ENCODE results near the gene COMMD9. TPM values are rescaled to one million over a fixed set of nuclear protein-coding genes. Genes with fewer than 3 reads are reported as not detected.

The COMMD9 gene
- total and polyA plus RNA-seq, 10 of the 15 experiments (the other 5 are each of a cell fraction or from before 2014, with no cell fraction given) = 31.4 to 119 (median 56.2) TPM

DNA sequence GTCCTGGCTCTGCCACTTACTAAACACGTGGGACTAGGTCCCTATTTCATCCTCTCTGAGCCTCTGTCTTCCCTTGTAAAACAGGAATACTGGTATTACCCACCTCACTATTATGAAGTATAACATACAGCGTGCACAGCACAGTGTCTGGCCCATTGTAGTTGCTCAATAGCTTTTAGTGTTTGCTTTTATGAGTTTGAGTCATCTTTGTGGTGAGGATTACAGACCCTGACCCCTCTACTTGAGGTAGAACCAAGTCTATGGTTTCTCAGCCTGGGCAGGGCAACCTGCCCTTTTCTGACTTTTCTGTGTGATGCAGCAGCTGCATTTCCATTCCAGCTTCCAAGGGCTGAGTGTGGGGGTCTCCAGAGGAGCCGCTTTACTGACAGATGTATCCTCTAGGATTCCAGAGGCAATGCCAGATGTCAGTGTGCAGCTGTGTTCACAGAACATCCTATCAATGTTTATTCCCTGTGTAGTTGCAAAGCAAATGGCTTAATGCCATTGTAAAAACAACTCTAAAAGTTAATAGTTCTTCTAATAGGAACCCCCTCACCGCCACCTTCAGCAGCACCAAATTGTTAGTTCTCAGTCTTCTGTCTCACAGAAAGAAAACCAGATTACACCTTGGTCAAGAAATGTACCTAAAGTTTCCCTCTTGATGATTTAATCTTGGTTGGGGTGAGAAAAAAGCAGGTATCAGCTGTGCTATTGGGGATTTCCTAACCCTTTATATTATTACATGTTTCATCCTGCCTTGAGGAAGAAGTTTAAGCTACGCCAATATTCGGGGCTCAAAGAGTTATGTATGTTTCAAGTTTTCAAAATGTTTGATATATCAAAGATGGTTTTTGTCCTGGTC, 23.6 kb upstream of the COMMD9 start (continued):
- TF ChIP-seq MXI1 (IDR thresholded peaks at IDR 0.05; ENCODE audit: low read depth, low read length) (no peak), MTA3 (IDR thresholded peaks at IDR 0.05; ENCODE audit: borderline replicate concordance, low read length) (no peak), SMAD1 (IDR thresholded peaks at IDR 0.05; ENCODE audit: low read depth, partially characterized antibody) (no peak), ATF7 (IDR thresholded peaks at IDR 0.05; ENCODE audit: low read depth) (peak; percentile 77), ZNF217 (IDR thresholded peaks at IDR 0.05) (no peak), MEF2A (IDR thresholded peaks at IDR 0.05; ENCODE audit: insufficient read depth, low read depth, low read length) (no peak), CHD1 (IDR thresholded peaks at IDR 0.05; ENCODE audit: low read depth, low read length) (no peak), BMI1 (IDR thresholded peaks at IDR 0.05; ENCODE audit: borderline replicate concordance) (no peak), SMAD5 (IDR thresholded peaks at IDR 0.05; ENCODE audit: low read depth) (no peak), POLR2AphosphoS5 (IDR thresholded peaks at IDR 0.05; ENCODE audit: low read length) (no peak), SREBF2 (IDR thresholded peaks at IDR 0.05; ENCODE audit: low read length) (no peak), NBN (IDR thresholded peaks at IDR 0.05) (no peak), BRCA1 (IDR thresholded peaks at IDR 0.05; ENCODE audit: low read depth, low read length) (no peak), SMARCA5 (IDR thresholded peaks at IDR 0.05) (peak; percentile 44; the same call in 1 of the 2 replicates), EP300 (IDR thresholded peaks at IDR 0.05; ENCODE audit: borderline replicate concordance in 1 of 2, control insufficient read depth in 1 of 2, low read depth in 2 of 2, low read length in 2 of 2) (peak in 1 of 2 experiments; percentile 65; a peak in 2 of 4 replicates), NFYA (IDR thresholded peaks at IDR 0.05; ENCODE audit: borderline replicate concordance, low read depth, low read length) (no peak), MLLT1 (IDR thresholded peaks at IDR 0.05) (no peak), MTA2 (IDR thresholded peaks at IDR 0.05; ENCODE audit: low read depth) (peak; percentile 66), PAX8 (IDR thresholded peaks at IDR 0.05) (no peak), IKZF1 (conservative IDR thresholded peaks at IDR 0.05) (peak; percentile 14; the same call in 1 of the 2 replicates)
- TF ChIP-seq, protein P1, sequence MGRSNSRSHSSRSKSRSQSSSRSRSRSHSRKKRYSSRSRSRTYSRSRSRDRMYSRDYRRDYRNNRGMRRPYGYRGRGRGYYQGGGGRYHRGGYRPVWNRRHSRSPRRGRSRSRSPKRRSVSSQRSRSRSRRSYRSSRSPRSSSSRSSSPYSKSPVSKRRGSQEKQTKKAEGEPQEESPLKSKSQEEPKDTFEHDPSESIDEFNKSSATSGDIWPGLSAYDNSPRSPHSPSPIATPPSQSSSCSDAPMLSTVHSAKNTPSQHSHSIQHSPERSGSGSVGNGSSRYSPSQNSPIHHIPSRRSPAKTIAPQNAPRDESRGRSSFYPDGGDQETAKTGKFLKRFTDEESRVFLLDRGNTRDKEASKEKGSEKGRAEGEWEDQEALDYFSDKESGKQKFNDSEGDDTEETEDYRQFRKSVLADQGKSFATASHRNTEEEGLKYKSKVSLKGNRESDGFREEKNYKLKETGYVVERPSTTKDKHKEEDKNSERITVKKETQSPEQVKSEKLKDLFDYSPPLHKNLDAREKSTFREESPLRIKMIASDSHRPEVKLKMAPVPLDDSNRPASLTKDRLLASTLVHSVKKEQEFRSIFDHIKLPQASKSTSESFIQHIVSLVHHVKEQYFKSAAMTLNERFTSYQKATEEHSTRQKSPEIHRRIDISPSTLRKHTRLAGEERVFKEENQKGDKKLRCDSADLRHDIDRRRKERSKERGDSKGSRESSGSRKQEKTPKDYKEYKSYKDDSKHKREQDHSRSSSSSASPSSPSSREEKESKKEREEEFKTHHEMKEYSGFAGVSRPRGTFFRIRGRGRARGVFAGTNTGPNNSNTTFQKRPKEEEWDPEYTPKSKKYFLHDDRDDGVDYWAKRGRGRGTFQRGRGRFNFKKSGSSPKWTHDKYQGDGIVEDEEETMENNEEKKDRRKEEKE (IDR thresholded peaks at IDR 0.05) = no peak
- TF ChIP-seq, protein P2, sequence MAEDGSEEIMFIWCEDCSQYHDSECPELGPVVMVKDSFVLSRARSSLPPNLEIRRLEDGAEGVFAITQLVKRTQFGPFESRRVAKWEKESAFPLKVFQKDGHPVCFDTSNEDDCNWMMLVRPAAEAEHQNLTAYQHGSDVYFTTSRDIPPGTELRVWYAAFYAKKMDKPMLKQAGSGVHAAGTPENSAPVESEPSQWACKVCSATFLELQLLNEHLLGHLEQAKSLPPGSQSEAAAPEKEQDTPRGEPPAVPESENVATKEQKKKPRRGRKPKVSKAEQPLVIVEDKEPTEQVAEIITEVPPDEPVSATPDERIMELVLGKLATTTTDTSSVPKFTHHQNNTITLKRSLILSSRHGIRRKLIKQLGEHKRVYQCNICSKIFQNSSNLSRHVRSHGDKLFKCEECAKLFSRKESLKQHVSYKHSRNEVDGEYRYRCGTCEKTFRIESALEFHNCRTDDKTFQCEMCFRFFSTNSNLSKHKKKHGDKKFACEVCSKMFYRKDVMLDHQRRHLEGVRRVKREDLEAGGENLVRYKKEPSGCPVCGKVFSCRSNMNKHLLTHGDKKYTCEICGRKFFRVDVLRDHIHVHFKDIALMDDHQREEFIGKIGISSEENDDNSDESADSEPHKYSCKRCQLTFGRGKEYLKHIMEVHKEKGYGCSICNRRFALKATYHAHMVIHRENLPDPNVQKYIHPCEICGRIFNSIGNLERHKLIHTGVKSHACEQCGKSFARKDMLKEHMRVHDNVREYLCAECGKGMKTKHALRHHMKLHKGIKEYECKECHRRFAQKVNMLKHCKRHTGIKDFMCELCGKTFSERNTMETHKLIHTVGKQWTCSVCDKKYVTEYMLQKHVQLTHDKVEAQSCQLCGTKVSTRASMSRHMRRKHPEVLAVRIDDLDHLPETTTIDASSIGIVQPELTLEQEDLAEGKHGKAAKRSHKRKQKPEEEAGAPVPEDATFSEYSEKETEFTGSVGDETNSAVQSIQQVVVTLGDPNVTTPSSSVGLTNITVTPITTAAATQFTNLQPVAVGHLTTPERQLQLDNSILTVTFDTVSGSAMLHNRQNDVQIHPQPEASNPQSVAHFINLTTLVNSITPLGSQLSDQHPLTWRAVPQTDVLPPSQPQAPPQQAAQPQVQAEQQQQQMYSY (CRISPR knock-in tag; IDR thresholded peaks at IDR 0.05) = no peak
